H1 (cell line): ENCODE measurements around the gene RAB30. TPM values are rescaled to one million over a fixed set of nuclear protein-coding genes. Genes with fewer than 3 reads are reported as not detected.

Experiments
- CTCF ChIA-PET: fragments of 300-600 bp; sonication (Branson Sonifier 250); formaldehyde crosslinking; loops from one replicate; lab custom pipeline; 2021; ENCODE audit not compliant: partially characterized antibody; lab: Charles Lee
- POLR2A ChIA-PET: fragments of 300-600 bp; sonication (Branson Sonifier 250); formaldehyde crosslinking; loops from one replicate; lab custom pipeline; 2021; ENCODE audit warnings: inconsistent platforms; ENCODE audit not compliant: partially characterized antibody; lab: Charles Lee
- DNase-seq, 2 experiments: peaks; one replicate each; pipeline versions ENCODE4 v3.0.0 to v3.0.0-alpha.2; 2010 to 2022; ENCODE audit warnings: low spot score in 2 of 2, low read depth in 1 of 2, mixed read lengths in 1 of 2
- FAIRE-seq: peaks from 2 replicates; lab custom pipeline; 2011; peaks lifted over from hg19 to GRCh38; lab: Jason Lieb, UNC
- H2AFZ ChIP-seq: 2 replicates; pipeline ENCODE4 v1.8.1; 2012; ENCODE audit warnings: low read length, inconsistent platforms
- H2AK5ac ChIP-seq: 2 replicates; pipeline ENCODE4 v1.6.1; 2013; ENCODE audit warnings: low read depth, low read length
- H2BK120ac ChIP-seq: replicated peaks from 2 replicates; pipeline ENCODE3; 2013; ENCODE audit warnings: low read depth, low read length, inconsistent platforms
- H2BK12ac ChIP-seq: 2 replicates; pipeline ENCODE4 v1.6.1; 2013; ENCODE audit warnings: low read depth, low read length
- H2BK15ac ChIP-seq: 2 replicates; pipeline ENCODE4 v1.6.1; 2013; ENCODE audit warnings: low read length
- H2BK20ac ChIP-seq: 2 replicates; pipeline ENCODE4 v1.6.1; 2013; ENCODE audit warnings: low read length
- H2BK5ac ChIP-seq: 2 replicates; pipeline ENCODE4 v1.6.1; 2013; ENCODE audit warnings: low read depth, low read length
- H3K14ac ChIP-seq: 2 replicates; pipeline ENCODE4 v1.6.1; 2013; ENCODE audit warnings: inconsistent platforms; ENCODE audit not compliant: insufficient read length
- H3K18ac ChIP-seq: 2 replicates; pipeline ENCODE4 v1.6.1; 2013; ENCODE audit warnings: low read length; ENCODE audit errors: extremely low read depth
- H3K23ac ChIP-seq: 2 replicates; pipeline ENCODE4 v1.6.1; 2013; ENCODE audit warnings: inconsistent platforms; ENCODE audit not compliant: insufficient read length
- H3K23me2 ChIP-seq: 2 replicates; pipeline ENCODE4 v1.6.1; 2013; ENCODE audit warnings: low read depth, low read length
- H3K27ac ChIP-seq: 2 replicates; pipeline ENCODE4 v1.6.1; 2011; ENCODE audit warnings: low read depth, low read length, inconsistent platforms
- H3K27me3 ChIP-seq, 4 experiments: replicated peaks in 1 of 4; 1 replicate in 1 of 4; 2 replicates in 3 of 4; pipeline versions ENCODE4 v1.6.1 to v1.8.1; 2011 to 2013; ENCODE audit warnings: low read length in 3 of 4, mild to moderate bottlenecking in 3 of 4, inconsistent platforms in 2 of 4, mixed read lengths in 2 of 4, moderate library complexity in 1 of 4; ENCODE audit not compliant: control insufficient read depth in 3 of 4, insufficient read depth in 3 of 4; ENCODE audit errors: extremely low read depth in 1 of 4
- H3K36me3 ChIP-seq, 4 experiments: 2 replicates each; pipeline versions ENCODE4 v1.6.1 to v1.8.1; 2011 to 2013; ENCODE audit warnings: mild to moderate bottlenecking in 4 of 4, low read length in 3 of 4, moderate library complexity in 2 of 4, control low read depth in 1 of 4, inconsistent platforms in 1 of 4; ENCODE audit not compliant: insufficient read depth in 4 of 4, control insufficient read depth in 2 of 4
- H3K4ac ChIP-seq: replicated peaks from 2 replicates; pipeline ENCODE3; 2013; ENCODE audit warnings: low read length, low read depth, mixed read lengths, inconsistent platforms; ENCODE audit not compliant: insufficient read length
- H3K4me1 ChIP-seq, 4 experiments: replicated peaks in 1 of 4; 1 replicate in 1 of 4; 2 replicates in 3 of 4; pipeline versions ENCODE4 v1.6.1 to v1.8.1; 2011 to 2013; ENCODE audit warnings: low read length in 3 of 4, inconsistent platforms in 2 of 4, mixed read lengths in 1 of 4; ENCODE audit not compliant: insufficient read depth in 4 of 4, control insufficient read depth in 3 of 4
- H3K4me2 ChIP-seq, 2 experiments: 2 replicates each; pipeline versions ENCODE4 v1.6.1 to v1.8.1; 2011 to 2013; ENCODE audit warnings: low read depth in 2 of 2, low read length in 2 of 2, control low read depth in 1 of 2, inconsistent platforms in 1 of 2, mild to moderate bottlenecking in 1 of 2; ENCODE audit not compliant: insufficient read depth in 1 of 2
- H3K4me3 ChIP-seq, 4 experiments: fragments of 200-600, 300-600 bp in 1 of 4; sonication (generic), shearing (Covaris generic), sonication (Bioruptor Twin) in 1 of 4; 2 replicates each; pipeline versions ENCODE4 v1.5.1 to v1.8.1; 2011 to 2016; ENCODE audit warnings: low read length in 4 of 4, low read depth in 3 of 4, control low read depth in 2 of 4, inconsistent platforms in 2 of 4, mild to moderate bottlenecking in 2 of 4, mixed read lengths in 1 of 4, moderate library complexity in 1 of 4; ENCODE audit not compliant: insufficient read depth in 2 of 4; ENCODE audit errors: extremely low read depth in 1 of 4
- H3K56ac ChIP-seq: replicated peaks from 2 replicates; pipeline ENCODE3; 2013; ENCODE audit warnings: low read depth, mild to moderate bottlenecking, mixed read lengths, low read length, inconsistent platforms; ENCODE audit not compliant: insufficient read length
- H3K79me1 ChIP-seq: 2 replicates; pipeline ENCODE4 v1.6.1; 2013; ENCODE audit warnings: low read depth, low read length, control low read depth
- H3K79me2 ChIP-seq, 2 experiments: 2 replicates each; pipeline versions ENCODE4 v1.6.1 to v1.8.1; 2012 to 2013; ENCODE audit warnings: low read length in 2 of 2, mild to moderate bottlenecking in 2 of 2, inconsistent platforms in 1 of 2; ENCODE audit not compliant: insufficient read depth in 2 of 2, control insufficient read depth in 1 of 2
- H3K9ac ChIP-seq, 4 experiments: replicated peaks in 1 of 4; 1 replicate in 1 of 4; 2 replicates in 3 of 4; pipeline versions ENCODE4 v1.6.1 to v1.8.1; 2011 to 2013; ENCODE audit warnings: low read depth in 3 of 4, low read length in 3 of 4, control low read depth in 2 of 4, mild to moderate bottlenecking in 2 of 4, moderate library complexity in 2 of 4, inconsistent platforms in 1 of 4; ENCODE audit errors: extremely low read depth in 1 of 4
- H3K9me3 ChIP-seq, 2 experiments: 2 replicates each; pipeline versions ENCODE4 v1.6.1 to v1.8.1; 2012 to 2013; ENCODE audit warnings: mild to moderate bottlenecking in 2 of 2, moderate library complexity in 2 of 2, control low read depth in 1 of 2, inconsistent platforms in 1 of 2, low read depth in 1 of 2, low read length in 1 of 2, mixed read lengths in 1 of 2; ENCODE audit not compliant: insufficient read depth in 2 of 2
- H4K20me1 ChIP-seq, 2 experiments: replicated peaks in 1 of 2; 2 replicates each; pipeline versions ENCODE3 to v1.8.1; 2011 to 2013; ENCODE audit warnings: inconsistent platforms in 2 of 2, low read length in 2 of 2, mild to moderate bottlenecking in 1 of 2; ENCODE audit not compliant: insufficient read depth in 2 of 2, control insufficient read depth in 1 of 2
- H4K5ac ChIP-seq: 2 replicates; pipeline ENCODE4 v1.6.1; 2013; ENCODE audit warnings: low read length, low read depth, mixed read lengths, inconsistent platforms; ENCODE audit not compliant: insufficient read length
- H4K8ac ChIP-seq: 2 replicates; pipeline ENCODE4 v1.8.0; 2013; ENCODE audit warnings: mild to moderate bottlenecking, moderate library complexity, low read length, inconsistent platforms; ENCODE audit not compliant: insufficient read depth; ENCODE audit errors: extremely low read depth
- H4K91ac ChIP-seq: replicated peaks from 2 replicates; pipeline ENCODE3; 2013; ENCODE audit warnings: low read length, mixed read lengths, inconsistent platforms; ENCODE audit not compliant: insufficient read length
- HDAC6 ChIP-seq: IDR thresholded peaks from one replicate; pipeline ENCODE4 v1.7.1; 2012; ENCODE audit warnings: low read depth, mild to moderate bottlenecking, inconsistent platforms, low read length, moderate library complexity
- WGBS, 2 experiments: shearing (Covaris generic) in 1 of 2; methylation state at CpG; one replicate each; pipeline versions ENCODE4 v1.1.6 to v1.1.7; 2013 to 2015; ENCODE audit warnings: low lambda C conversion rate in 2 of 2, mixed read lengths in 2 of 2, inconsistent platforms in 1 of 2, low coverage in 1 of 2, missing lambda C conversion rate in 1 of 2; ENCODE audit not compliant: insufficient replicate concordance in 2 of 2, insufficient coverage in 1 of 2, insufficient read length in 1 of 2; ENCODE audit errors: extremely low coverage in 1 of 2, missing lambda C conversion rate in 1 of 2; 5-methylcytosine and 5-hydroxymethylcytosine counted together
- polyA plus RNA-seq, 7 experiments: library from polyadenylated mRNA; depleted of rRNA in 3 of 7; stranded (reverse) in 5 of 7; unstranded in 2 of 7; fragments of >200 nt in 5 of 7; fragments of 200-250 nt in 2 of 7; gene quantifications; 1 replicate in 5 of 7; 2 replicates in 1 of 7; 4 replicates in 1 of 7; pipeline versions ENCODE4 v1.2.1 to v1.2.3, GENCODE V29; 2011 to 2013; ENCODE audit warnings: missing spikeins in 2 of 7, mixed read lengths in 2 of 7
- total RNA-seq: library from RNA; stranded (reverse); fragmentation: NEBNext Ultra II Directional; extraction: Animal tissue kit (Norgen Biotek cat#: 25700); gene quantifications from 2 replicates; pipeline ENCODE4 v1.2.1, GENCODE V29; 2021

The RAB30 gene
- total and polyA plus RNA-seq, 2 of the 8 experiments (the other 6 are each of a cell fraction or from before 2014, with no cell fraction given) = 1.6 to 11.7 TPM

DNA sequence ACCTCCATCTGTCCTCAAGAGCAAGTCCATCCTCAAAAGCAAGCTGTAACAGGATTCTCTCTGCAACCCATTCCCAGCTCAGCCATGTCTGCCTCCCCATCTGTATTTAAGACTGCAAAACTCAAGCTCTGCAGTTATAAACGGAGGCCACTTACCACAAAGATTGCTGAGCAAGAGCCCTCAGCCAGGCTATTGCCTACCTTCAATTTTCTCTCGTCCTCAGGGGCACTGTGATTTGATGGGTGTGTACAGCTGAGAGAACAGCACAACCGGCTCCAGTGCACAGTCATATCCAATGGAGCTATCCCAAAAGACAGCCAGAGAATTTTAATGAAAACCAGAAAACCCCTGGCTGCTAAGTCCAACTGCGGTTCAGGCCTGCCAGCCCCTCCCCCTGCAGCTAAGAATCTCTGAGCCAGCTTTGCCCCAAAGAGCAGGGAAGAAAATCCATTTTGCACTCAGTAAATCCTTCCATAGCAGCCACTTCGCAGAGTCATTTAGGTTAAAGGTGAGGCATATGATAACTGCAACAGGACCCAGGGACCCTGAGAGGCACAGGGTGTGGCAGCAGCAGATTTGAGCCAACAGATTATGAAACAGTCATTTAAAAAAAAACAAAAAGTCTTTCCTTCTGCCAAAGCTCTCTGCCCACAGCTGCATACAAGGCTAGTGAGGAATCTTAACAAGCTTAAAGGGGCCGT, 37.6 kb downstream of the RAB30 start:
- no peaks in the 10 kb centered on the region for H4K20me1 ChIP-seq
- H2AFZ ChIP-seq = no peak overlapping the region
- no peaks in the 10 kb centered on the region for H3K79me1 ChIP-seq
- no peak overlapping the region for H2BK20ac ChIP-seq
- no peak overlapping the region for H3K23ac ChIP-seq
- no peak for FAIRE-seq
- no peaks in the 10 kb centered on the region for H3K23me2 ChIP-seq
- H3K14ac ChIP-seq = no peak overlapping the region
- H3K9ac ChIP-seq = no peak overlapping the region
- H2BK12ac ChIP-seq = no peak overlapping the region
- no peak overlapping the region for H2BK5ac ChIP-seq
- peak overlapping the region in 1 of 2 experiments; percentile 43; a peak in 1 of 4 replicates for H3K4me2 ChIP-seq
- peaks cover 1 to 3% (median 2%) of the 10 kb centered on the region in 4 experiments; a peak in 4 of 7 replicates for H3K4me1 ChIP-seq
- H2AK5ac ChIP-seq = no peak overlapping the region
- H4K91ac ChIP-seq = no peak overlapping the region
- no peak overlapping the region for H3K4me3 ChIP-seq
- H3K4ac ChIP-seq = no peak overlapping the region
- H3K56ac ChIP-seq = no peak overlapping the region
- H3K18ac ChIP-seq = no peak overlapping the region
- H3K36me3 ChIP-seq = no peaks in the 10 kb centered on the region
- no peak for DNase-seq
- no peak overlapping the region for H4K8ac ChIP-seq
- H3K27me3 ChIP-seq = no peaks in the 10 kb centered on the region
- no peaks in the 10 kb centered on the region for H3K79me2 ChIP-seq
- no peak overlapping the region for H2BK120ac ChIP-seq
- no peaks in the 10 kb centered on the region for H3K9me3 ChIP-seq
- H4K5ac ChIP-seq = no peak overlapping the region
- no peak overlapping the region for H2BK15ac ChIP-seq
- WGBS, 2 experiments = 68% methylated on average over 6 of the region's 6 CpGs; no CpG with 5 or more reads in 1 of the 2 experiments
- POLR2A ChIA-PET = interaction anchor here (0.7 to 3.3 kb wide), 7 partner anchors 13 to 231 kb away, joined by 3 to 7 read pairs (median 3); partner anchors contain the start of genes DDIAS and RAB30
- CTCF ChIA-PET = interaction anchor here (0.6 to 1.1 kb wide), 4 partner anchors 12 to 153 kb away, joined by 3 to 4 read pairs (median 4); no protein-coding TSS in a partner anchor
- no peak overlapping the region for H3K27ac ChIP-seq
- TF ChIP-seq HDAC6 = no peak
